Osteocyte (in vitro differentiated cells): ENCODE measurements around the gene UBASH3A. TPM values are rescaled to one million over a fixed set of nuclear protein-coding genes. Genes with fewer than 3 reads are reported as not detected.

ENCODE experiments used
- DNase-seq: peaks from one replicate; pipeline ENCODE4 v3.0.0; 2021; ENCODE audit warnings: mixed read lengths; ENCODE audit not compliant: unreplicated experiment; ENCODE audit errors: extremely low spot score
- H3K27ac Mint-ChIP-seq: one replicate; pipeline ENCODE4 v1.8.0; 2021; ENCODE audit warnings: mild to moderate bottlenecking, mixed read lengths; ENCODE audit not compliant: unreplicated experiment
- H3K27me3 Mint-ChIP-seq: one replicate; pipeline ENCODE4 v1.8.0; 2021; ENCODE audit warnings: mixed read lengths; ENCODE audit not compliant: unreplicated experiment
- H3K36me3 Mint-ChIP-seq: one replicate; pipeline ENCODE4 v1.8.0; 2021; ENCODE audit warnings: mixed read lengths; ENCODE audit not compliant: unreplicated experiment
- H3K4me1 Mint-ChIP-seq: one replicate; pipeline ENCODE4 v1.8.0; 2021; ENCODE audit warnings: mixed read lengths; ENCODE audit not compliant: unreplicated experiment
- H3K4me3 Mint-ChIP-seq: one replicate; pipeline ENCODE4 v1.8.0; 2021; ENCODE audit warnings: mild to moderate bottlenecking, moderate library complexity, mixed read lengths; ENCODE audit not compliant: unreplicated experiment
- H3K9me3 Mint-ChIP-seq: one replicate; pipeline ENCODE4 v1.8.0; 2021; ENCODE audit warnings: mixed read lengths; ENCODE audit not compliant: unreplicated experiment
- CTCF ChIP-seq: fragments of 200-600 bp; sonication (generic); IDR thresholded peaks from 2 replicates; pipeline ENCODE4 v1.5.0; 2021; ENCODE audit warnings: antibody characterized with exemption, mild to moderate bottlenecking, moderate library complexity
- total RNA-seq: library from RNA; stranded (reverse); gene quantifications from 2 replicates; pipeline ENCODE4 v1.2.1, GENCODE V29; 2021

UBASH3A gene
- total RNA-seq, 1 donor from 2014 or later = not detected

DNA sequence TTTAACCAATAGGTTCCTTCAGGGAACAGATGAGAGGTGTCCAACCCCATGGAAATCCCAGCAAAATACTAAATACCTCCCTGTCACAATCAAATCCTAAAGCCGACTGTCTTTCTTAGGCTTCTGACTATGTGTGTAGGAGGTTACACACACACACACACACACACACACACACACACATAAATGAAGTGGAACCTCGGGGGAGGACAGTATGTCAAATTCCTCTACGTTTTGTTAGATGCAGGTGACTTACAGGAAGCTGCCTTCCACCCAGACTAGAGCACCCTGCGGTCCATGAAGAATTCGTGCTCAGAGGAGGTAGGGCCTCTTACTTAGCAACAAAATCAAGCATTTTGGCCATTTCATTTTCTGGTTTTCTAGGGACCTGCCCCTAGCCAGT lies 75.9 kb downstream of the UBASH3A start:
- no peak overlapping the region for H3K4me3 Mint-ChIP-seq

DNA sequence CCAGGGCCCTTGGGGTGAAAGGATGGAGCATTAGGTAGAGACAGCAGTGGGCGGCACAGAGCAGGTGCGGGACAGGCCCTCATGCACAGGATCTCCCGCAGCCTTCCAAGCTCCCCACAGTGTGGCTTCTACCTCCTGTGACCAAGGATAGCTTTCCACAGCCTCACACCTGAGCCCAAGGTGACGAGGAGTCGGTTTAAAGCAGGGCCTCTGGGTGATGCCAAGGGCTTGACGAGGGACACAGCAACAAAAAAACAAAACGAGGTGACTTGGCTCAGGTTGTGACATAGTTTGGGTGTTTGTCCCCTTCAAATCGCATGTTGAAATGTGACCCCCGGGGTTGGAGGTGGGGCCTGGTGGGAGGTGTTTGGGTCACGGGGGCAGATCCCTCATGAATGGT lies 77.0 kb downstream of the UBASH3A start:
- Mint-ChIP-seq H3K9me3 (no peaks in the 10 kb centered on the region), H3K4me3 (no peak overlapping the region), H3K27ac (no peak overlapping the region), H3K36me3 (no peaks in the 10 kb centered on the region), H3K27me3 (peaks cover 32% of the 10 kb centered on the region), H3K4me1 (no peaks in the 10 kb centered on the region)
- peak; percentile 73 for DNase-seq
- no peak for TF ChIP-seq CTCF

More for the DNA sequence above, 75.9 kb downstream of the UBASH3A start:
- no peak for TF ChIP-seq CTCF
- Mint-ChIP-seq H3K36me3 (no peaks in the 10 kb centered on the region), H3K27ac (no peak overlapping the region), H3K27me3 (peaks cover 27% of the 10 kb centered on the region), H3K4me1 (peaks cover 3% of the 10 kb centered on the region), H3K9me3 (no peaks in the 10 kb centered on the region)
- peak; percentile 51 for DNase-seq

GRCh38 chr21:42481169-42481568 lies 77.5 kb downstream of the UBASH3A start:
- Mint-ChIP-seq H3K4me1 (no peaks in the 10 kb centered on the region), H3K4me3 (no peak overlapping the region), H3K9me3 (no peaks in the 10 kb centered on the region), H3K36me3 (no peaks in the 10 kb centered on the region), H3K27ac (no peak overlapping the region), H3K27me3 (peaks cover 36% of the 10 kb centered on the region)
- TF ChIP-seq CTCF = no peak
- no peak for DNase-seq

GRCh38 chr21:42484966-42485365 lies 81.3 kb downstream of the UBASH3A start:
- H3K9me3 Mint-ChIP-seq = no peaks in the 10 kb centered on the region
- no peaks in the 10 kb centered on the region for H3K36me3 Mint-ChIP-seq
- DNase-seq = peak; percentile 71
- H3K27ac Mint-ChIP-seq = no peak overlapping the region
- peaks cover 51% of the 10 kb centered on the region for H3K27me3 Mint-ChIP-seq
- H3K4me3 Mint-ChIP-seq = no peak overlapping the region
- H3K4me1 Mint-ChIP-seq = no peaks in the 10 kb centered on the region
- TF ChIP-seq CTCF = no peak

GRCh38 chr21:42486072-42486471 lies 82.4 kb downstream of the UBASH3A start:
- H3K4me1 Mint-ChIP-seq = no peaks in the 10 kb centered on the region
- no peaks in the 10 kb centered on the region for H3K36me3 Mint-ChIP-seq
- no peak for TF ChIP-seq CTCF
- no peak overlapping the region for H3K27ac Mint-ChIP-seq
- peak; percentile 46 for DNase-seq
- no peaks in the 10 kb centered on the region for H3K9me3 Mint-ChIP-seq
- peaks cover 52% of the 10 kb centered on the region for H3K27me3 Mint-ChIP-seq
- no peak overlapping the region for H3K4me3 Mint-ChIP-seq
